K562 (cell line): ENCODE measurements around the gene ATXN3L. TPM values are rescaled to one million over a fixed set of nuclear protein-coding genes. Genes with fewer than 3 reads are reported as not detected.

Experiments
- ARID1B ChIP-seq: fragments of 450-650 bp; IDR thresholded peaks from 2 replicates; pipeline ENCODE4 v1.6.1; 2016; ENCODE audit warnings: antibody characterized with exemption, mild to moderate bottlenecking, inconsistent platforms
- CREM ChIP-seq: IDR thresholded peaks from 2 replicates; pipeline ENCODE4 v1.6.1; 2014; ENCODE audit warnings: antibody characterized with exemption, low read depth
- E4F1 ChIP-seq: fragments of 250-450 bp; sonication (Bioruptor Pico); IDR thresholded peaks from 2 replicates; pipeline ENCODE4 v1.5.0; 2021; ENCODE audit warnings: mild to moderate bottlenecking, borderline replicate concordance
- ELF2 ChIP-seq: fragments of 250-450 bp; sonication (Bioruptor Pico); IDR thresholded peaks from 2 replicates; pipeline ENCODE4 v1.5.0; 2021; ENCODE audit warnings: mild to moderate bottlenecking
- JUND ChIP-seq, 2 experiments: IDR thresholded peaks; 2 replicates in 1 of 2; 3 replicates in 1 of 2; pipeline ENCODE4 v1.6.1; 2011; ENCODE audit warnings: borderline replicate concordance in 2 of 2, low read depth in 2 of 2, low read length in 2 of 2, improper control_type of control experiment in 1 of 2, missing biosample characterization in 1 of 2, missing genetic modification characterization in 1 of 2, missing genetic modification reagents in 1 of 2
- MCM3 ChIP-seq: fragments of 450-650 bp; IDR thresholded peaks from 2 replicates; pipeline ENCODE4 v1.6.1; 2016
- MTF1 ChIP-seq: fragments of 250-450 bp; sonication (Bioruptor Pico); IDR thresholded peaks from 2 replicates; pipeline ENCODE4 v1.9.0; 2021; ENCODE audit warnings: moderate library complexity, mild to moderate bottlenecking, inconsistent platforms, borderline replicate concordance
- NCOA4 ChIP-seq: fragments of 450-650 bp; IDR thresholded peaks from 2 replicates; pipeline ENCODE4 v1.6.1; 2018; ENCODE audit warnings: mild to moderate bottlenecking; ENCODE audit not compliant: partially characterized antibody
- NFE2L1 ChIP-seq: fragments of 450-650 bp; IDR thresholded peaks from 2 replicates; pipeline ENCODE4 v1.6.1; 2016; ENCODE audit warnings: missing genetic modification characterization, low read depth, mild to moderate bottlenecking, missing compliant biosample characterization, moderate library complexity, borderline replicate concordance
- NR2C2 ChIP-seq, 2 experiments: fragments of 200-800 bp in 1 of 2; sonication (Bioruptor generic) in 1 of 2; sonication (generic) in 1 of 2; formaldehyde crosslinking in 1 of 2; IDR thresholded peaks; 2 replicates each; pipeline versions ENCODE4 v1.6.1 to v1.8.0; 2016 to 2022; ENCODE audit warnings: mild to moderate bottlenecking in 1 of 2, missing compliant biosample characterization in 1 of 2, missing genetic modification characterization in 1 of 2, missing genetic modification reagents in 1 of 2
- PHTF2 ChIP-seq: fragments of 250-450 bp; sonication (Bioruptor Pico); IDR thresholded peaks from 2 replicates; pipeline ENCODE4 v1.5.0; 2021; ENCODE audit warnings: mild to moderate bottlenecking
- PURB ChIP-seq: sonication (generic); formaldehyde crosslinking; IDR thresholded peaks from 2 replicates; pipeline ENCODE4 v1.9.0; 2021; ENCODE audit warnings: low read depth, mild to moderate bottlenecking, missing genetic modification reagents
- RBM17 ChIP-seq: fragments of 200-400 bp; formaldehyde crosslinking; IDR thresholded peaks from 2 replicates; pipeline ENCODE4 v1.6.1; 2017; ENCODE audit warnings: low read depth, mild to moderate bottlenecking, low read length, borderline replicate concordance
- SMARCE1 ChIP-seq: fragments of 450-650 bp; IDR thresholded peaks from 2 replicates; pipeline ENCODE4 v1.7.1; 2016; ENCODE audit warnings: mild to moderate bottlenecking
- TCFL5 ChIP-seq: fragments of 250-450 bp; sonication (Bioruptor Pico); conservative IDR thresholded peaks from 2 replicates; pipeline ENCODE4 v1.6.1; 2021; ENCODE audit warnings: mild to moderate bottlenecking, moderate library complexity, matching md5 sums
- THRAP3 ChIP-seq: fragments of 450-650 bp; IDR thresholded peaks from 2 replicates; pipeline ENCODE4 v1.6.1; 2016; ENCODE audit warnings: mild to moderate bottlenecking, inconsistent platforms, borderline replicate concordance
- TSC22D4 ChIP-seq: fragments of 450-650 bp; IDR thresholded peaks from 2 replicates; pipeline ENCODE4 v1.6.1; 2016; ENCODE audit warnings: missing genetic modification characterization, missing biosample characterization, control low read depth
- ZBTB1 ChIP-seq: sonication (generic); formaldehyde crosslinking; IDR thresholded peaks from 2 replicates; pipeline ENCODE4 v1.8.1; 2023; ENCODE audit warnings: missing genetic modification reagents, low read depth, mild to moderate bottlenecking, borderline replicate concordance
- ZMIZ1 ChIP-seq, 2 experiments: fragments of 150-350 bp in 1 of 2; IDR thresholded peaks; 2 replicates each; pipeline ENCODE4 v1.6.1; 2012 to 2016; ENCODE audit warnings: low read depth in 2 of 2, low read length in 2 of 2, mild to moderate bottlenecking in 1 of 2, moderate library complexity in 1 of 2
- ZNF184 ChIP-seq: sonication (generic); formaldehyde crosslinking; IDR thresholded peaks from 2 replicates; pipeline ENCODE4 v1.5.0; 2020; ENCODE audit warnings: missing genetic modification reagents
- ZNF76 ChIP-seq: fragments of 250-450 bp; sonication (Bioruptor Pico); IDR thresholded peaks from 2 replicates; pipeline ENCODE4 v1.4.0; 2020; ENCODE audit warnings: mild to moderate bottlenecking, moderate library complexity, borderline replicate concordance
- polyA plus RNA-seq, 8 experiments: library from polyadenylated mRNA; depleted of rRNA in 4 of 8; stranded (reverse) in 5 of 8; unstranded in 3 of 8; fragments of >200 nt; fragmentation: Nextera tagmentation in 2 of 8; fragmentation: Illumina TruSeq in 1 of 8; extraction: Ambion mirVana in 2 of 8; extraction: Trizol in 1 of 8; gene quantifications; 2 replicates each; pipeline versions ENCODE4 v1.2.1 to v1.2.3, GENCODE V29; 2011 to 2014; ENCODE audit warnings: inconsistent platforms in 1 of 8, missing spikeins in 1 of 8
- total RNA-seq, 7 experiments: library from RNA; depleted of rRNA in 6 of 7; stranded (reverse); fragments of >200 nt in 6 of 7; fragmentation: Illumina TruSeq in 2 of 7; extraction: Trizol in 2 of 7; gene quantifications; 2 replicates each; pipeline versions ENCODE4 v1.2.1 to v1.2.3, GENCODE V29; 2011 to 2021; ENCODE audit warnings: low replicate concordance in 1 of 7
- TF ChIP-seq, protein P1 (sequence below), 2 experiments: fragments of 450-650 bp in 1 of 2; sonication (generic) in 1 of 2; formaldehyde crosslinking; conservative IDR thresholded peaks; 2 replicates each; pipeline versions ENCODE4 v1.4.0 to v1.8.1; 2020 to 2022; ENCODE audit warnings: mild to moderate bottlenecking in 1 of 2, missing genetic modification reagents in 1 of 2

ATXN3L gene
- total and polyA plus RNA-seq, 9 of the 15 experiments (the other 6 are each of a cell fraction or from before 2014, with no cell fraction given): 0.04 to 0.31 TPM; not detected in 7

- TF ChIP-seq JUND (IDR thresholded peaks at IDR 0.05; ENCODE audit: borderline replicate concordance, low read depth, low read length) (peak; percentile 51; the same call in 1 of the 2 replicates), JUND (tag; IDR thresholded peaks at IDR 0.05; ENCODE audit: borderline replicate concordance, low read depth, low read length) (peak; percentile 64; the same call in 1 of the 3 replicates), MCM3 (no peak), NR2C2 (CRISPR knock-in tag; IDR thresholded peaks at IDR 0.05) (no peak), NR2C2 (tag; IDR thresholded peaks at IDR 0.05) (peak; percentile 18; the same call in 1 of the 2 replicates), ELF2 (CRISPR knock-in tag) (no peak), SMARCE1 (peak; percentile 74; the same call in 1 of the 2 replicates), NFE2L1 (tag) (no peak), PHTF2 (no peak), ZNF184 (CRISPR knock-in tag) (no peak), ZNF76 (CRISPR knock-in tag) (0 out of 2 replicates have a peak, but pooled peaks have one; percentile 22), ZMIZ1 (IDR thresholded peaks at IDR 0.05; ENCODE audit: low read depth in 2 of 2, low read length in 2 of 2) (no peak), CREM (0 out of 2 replicates have a peak, but pooled peaks have one; percentile 13), ZBTB1 (CRISPR knock-in tag) (no peak), TCFL5 (CRISPR knock-in tag) (no peak), TSC22D4 (no peak), E4F1 (CRISPR knock-in tag) (no peak), ARID1B (peak; percentile 76), PURB (no peak), NCOA4 (no peak), MTF1 (no peak), THRAP3 (no peak), RBM17 (no peak)
- TF ChIP-seq, protein P1, sequence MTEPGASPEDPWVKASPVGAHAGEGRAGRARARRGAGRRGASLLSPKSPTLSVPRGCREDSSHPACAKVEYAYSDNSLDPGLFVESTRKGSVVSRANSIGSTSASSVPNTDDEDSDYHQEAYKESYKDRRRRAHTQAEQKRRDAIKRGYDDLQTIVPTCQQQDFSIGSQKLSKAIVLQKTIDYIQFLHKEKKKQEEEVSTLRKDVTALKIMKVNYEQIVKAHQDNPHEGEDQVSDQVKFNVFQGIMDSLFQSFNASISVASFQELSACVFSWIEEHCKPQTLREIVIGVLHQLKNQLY (CRISPR knock-in tag; conservative IDR thresholded peaks at IDR 0.05): no peak
Observed at GRCh38 chrX:13283512-13283911, 36.3 kb downstream of the ATXN3L start (continued).
